SH-SY5Y (cell line): ENCODE measurements around the gene RAD51B.

Experiments
- GATA2 ChIP-seq: IDR thresholded peaks from 2 replicates; pipeline ENCODE4 v1.6.1; 2011; ENCODE audit warnings: mild to moderate bottlenecking, low read depth, low read length
- GATA3 ChIP-seq: IDR thresholded peaks from 2 replicates; pipeline ENCODE4 v1.6.1; 2011; ENCODE audit warnings: low read depth, mild to moderate bottlenecking, low read length, moderate library complexity

RAD51B gene

DNA sequence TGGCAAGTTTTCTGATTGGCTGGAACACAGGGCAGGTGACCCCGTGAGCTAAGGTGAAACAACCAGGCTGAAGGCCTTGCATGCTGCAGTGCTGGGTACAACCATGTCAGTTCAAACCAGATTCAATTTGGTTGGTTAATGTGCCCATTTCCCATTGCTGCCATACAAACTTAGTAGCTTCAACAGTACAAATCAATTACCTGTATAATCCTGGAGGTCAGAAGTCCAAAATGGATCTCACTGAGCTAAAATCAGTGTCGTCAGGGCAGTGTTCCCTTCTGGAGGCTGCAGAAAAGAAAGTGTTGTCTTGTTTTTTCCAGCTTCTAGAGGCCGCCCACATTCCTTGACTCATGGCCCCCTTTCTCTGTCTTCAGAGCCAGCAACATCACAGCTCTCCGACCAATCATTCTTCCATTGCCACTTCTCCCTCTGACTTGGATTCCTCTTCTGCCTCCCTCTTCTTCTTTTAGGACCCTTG, 751.6 kb downstream of the RAD51B start:
- TF ChIP-seq GATA2 (no peak), GATA3 (no peak)

GRCh38 chr14:68571928-68572525, 752.4 kb downstream of the RAD51B start:
- TF ChIP-seq GATA3 (no peak), GATA2 (no peak)

- TF ChIP-seq GATA3 (no peak), GATA2 (no peak)
These were observed 753.5 kb downstream of the RAD51B start for GRCh38 chr14:68573126-68573525.

GRCh38 chr14:68573722-68574121, 754.1 kb downstream of the RAD51B start:
- no peak for TF ChIP-seq GATA3
- no peak for TF ChIP-seq GATA2

DNA sequence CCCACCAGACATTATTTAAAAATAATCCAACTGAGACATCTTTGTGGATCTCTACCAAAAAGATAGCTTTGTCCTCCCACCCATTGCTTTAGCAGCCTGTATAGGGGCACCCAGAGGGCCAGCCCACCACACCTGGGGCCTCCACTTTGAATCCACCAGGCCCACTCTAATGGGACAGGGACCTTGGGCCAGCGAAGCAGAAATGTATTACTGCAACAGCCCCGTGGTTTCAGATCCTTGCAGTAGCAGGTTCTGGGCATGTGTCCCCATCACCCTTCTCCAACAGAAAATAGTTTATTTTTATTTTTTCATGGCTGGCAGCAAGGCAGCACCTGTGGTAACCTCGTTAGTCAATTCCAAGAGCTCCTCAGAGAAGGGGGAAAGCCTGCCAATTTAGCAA, 754.9 kb downstream of the RAD51B start:
- TF ChIP-seq GATA3, result no peak
- TF ChIP-seq GATA2, result no peak

- TF ChIP-seq GATA2 (no peak), GATA3 (no peak)
These were observed 755.3 kb downstream of the RAD51B start for GRCh38 chr14:68574906-68575305.

DNA sequence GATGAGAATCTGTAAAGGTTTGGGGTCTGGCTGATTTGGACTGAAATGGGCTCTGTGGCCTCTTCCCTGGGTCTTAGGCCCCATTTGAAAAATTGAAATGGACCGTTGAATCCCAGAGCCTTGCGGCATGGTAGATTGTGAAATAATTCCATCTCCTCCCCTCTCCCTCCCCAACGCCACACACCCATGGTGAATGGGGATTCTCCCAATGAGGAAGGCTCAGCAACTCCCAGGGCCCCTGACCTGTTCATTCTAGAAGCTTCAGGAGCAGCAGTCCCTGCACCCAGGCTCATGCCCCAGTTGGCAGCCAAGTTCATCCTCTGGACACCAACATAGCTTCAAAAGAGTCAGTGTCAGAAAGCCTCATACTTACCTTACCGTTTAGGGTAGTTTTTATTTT, 755.8 kb downstream of the RAD51B start:
- TF ChIP-seq GATA2 (no peak), GATA3 (no peak)

GRCh38 chr14:68576031-68576430, 756.5 kb downstream of the RAD51B start:
- TF ChIP-seq GATA3 (no peak), GATA2 (no peak)

DNA sequence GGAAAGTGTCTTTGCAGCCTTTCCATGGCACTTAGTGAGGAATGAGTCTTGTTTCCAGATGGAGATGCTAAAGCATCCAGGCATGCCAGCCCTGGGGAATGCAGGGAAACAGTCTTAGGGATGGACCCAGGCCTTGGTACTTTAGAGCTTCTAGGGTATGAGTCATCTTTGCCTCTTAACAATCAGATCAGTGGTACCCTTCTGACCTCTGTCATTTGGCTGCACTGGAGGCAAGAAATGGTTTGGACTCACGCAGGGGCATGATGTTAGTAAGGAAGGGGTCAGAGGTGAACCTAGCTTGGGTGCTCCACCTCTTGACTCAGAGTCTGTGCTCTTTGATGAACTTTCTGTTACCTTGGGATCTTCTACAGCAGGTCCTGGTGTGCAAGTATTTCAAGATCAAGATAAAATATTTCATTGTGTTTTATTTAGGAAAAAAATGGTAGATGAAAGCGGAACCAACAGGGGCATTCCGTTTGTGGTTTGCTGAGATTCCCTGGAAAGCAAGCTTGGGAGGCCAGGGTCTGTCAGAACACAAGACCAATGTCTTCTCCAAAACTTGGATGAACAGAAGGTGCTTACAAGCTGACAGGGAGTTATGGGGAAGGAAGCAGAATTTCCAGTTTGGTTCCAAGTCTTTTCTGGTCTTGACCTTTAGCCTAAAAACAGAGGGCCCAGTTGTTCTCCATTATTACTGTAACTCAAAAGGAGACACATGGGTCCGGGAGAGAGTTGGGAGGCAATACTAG, 757.1 kb downstream of the RAD51B start:
- TF ChIP-seq GATA3, result no peak
- TF ChIP-seq GATA2, result no peak

DNA sequence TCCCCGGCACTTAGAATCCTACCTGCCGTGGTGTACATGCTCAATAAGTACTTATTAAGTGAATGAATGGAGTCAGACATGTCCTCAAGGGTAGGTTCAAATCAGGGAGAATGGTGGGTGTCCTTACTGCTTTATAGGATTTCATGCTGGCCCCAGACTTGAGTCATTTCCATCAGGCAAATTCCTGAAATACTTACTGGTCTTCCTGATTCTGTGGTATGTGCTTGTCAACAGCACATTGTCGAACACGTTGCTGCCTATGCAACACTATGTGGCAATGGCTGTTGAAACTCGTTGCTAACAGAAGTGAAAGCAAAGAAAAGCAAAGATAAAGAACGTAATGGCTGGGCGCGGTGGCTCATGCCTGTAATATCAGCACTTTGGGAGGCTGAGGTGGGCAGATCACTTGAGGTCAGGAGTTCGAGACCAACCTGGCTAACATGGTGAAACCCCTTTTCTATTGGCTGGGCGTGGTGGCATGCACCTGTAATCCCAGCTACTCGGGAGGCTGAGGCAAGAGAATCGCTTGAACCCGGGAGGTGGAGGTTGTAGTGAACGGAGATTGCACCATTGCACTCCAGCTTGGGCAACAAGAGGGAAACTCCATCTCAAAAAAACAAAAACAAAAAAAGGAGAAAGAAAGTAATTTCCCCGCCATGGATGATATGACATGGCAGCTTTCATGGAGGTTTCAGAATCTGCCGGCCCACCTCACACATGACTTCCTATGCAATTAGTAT, 758.4 kb downstream of the RAD51B start:
- no peak for TF ChIP-seq GATA2
- TF ChIP-seq GATA3, result no peak

DNA sequence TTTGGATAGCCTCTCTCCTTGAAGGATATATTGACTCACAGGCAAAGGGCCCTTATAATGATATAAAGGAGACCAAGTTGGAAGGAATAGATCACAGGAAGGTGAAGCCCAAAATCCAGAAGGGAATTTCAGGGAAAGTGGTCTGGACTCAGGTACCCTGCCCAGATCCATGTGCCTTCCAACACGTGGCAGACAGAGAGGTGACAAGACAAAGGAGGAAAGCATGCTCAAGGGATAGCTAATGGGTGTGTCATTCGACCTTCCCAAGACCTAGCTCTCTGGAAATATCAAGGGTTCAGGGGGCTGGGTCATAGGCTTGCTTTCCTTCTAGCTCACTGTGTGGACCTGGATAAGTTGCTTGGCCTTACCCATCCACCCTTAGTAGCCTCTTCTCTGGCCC, 759.0 kb downstream of the RAD51B start:
- TF ChIP-seq GATA2 (no peak), GATA3 (no peak)

DNA sequence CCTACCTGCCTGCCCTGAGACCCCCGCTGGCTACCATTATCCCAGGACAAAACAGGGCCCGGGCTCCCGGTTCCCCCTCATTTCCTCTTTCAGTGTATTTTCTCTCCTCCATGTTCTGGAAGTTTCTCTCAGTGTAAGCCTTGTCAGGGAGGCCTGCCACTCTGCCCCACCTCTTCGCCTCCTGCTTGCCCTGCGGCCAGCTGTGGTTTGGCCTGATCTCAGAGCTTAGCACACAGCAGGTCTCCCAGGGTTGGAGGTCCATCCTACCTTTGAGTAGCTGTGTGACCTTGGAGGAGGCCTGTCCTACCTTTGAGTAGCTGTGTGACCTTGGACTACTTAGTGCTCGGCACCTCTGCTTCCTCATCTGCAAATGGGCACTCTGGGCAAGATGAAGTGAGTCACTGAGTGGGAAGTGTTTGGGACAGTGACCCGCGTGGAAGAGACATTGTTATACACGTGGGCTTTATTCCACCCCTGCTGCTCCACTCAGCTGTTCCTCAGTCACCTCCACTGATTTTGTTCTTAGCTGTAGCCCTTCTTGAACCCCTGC, 760.6 kb downstream of the RAD51B start:
- TF ChIP-seq GATA2, result no peak
- no peak for TF ChIP-seq GATA3

GRCh38 chr14:68580671-68581070, 761.1 kb downstream of the RAD51B start:
- TF ChIP-seq GATA3, result no peak
- no peak for TF ChIP-seq GATA2

GRCh38 chr14:68583548-68584280, 764.1 kb downstream of the RAD51B start:
- TF ChIP-seq GATA3 (no peak), GATA2 (no peak)
